ENCODE results near the gene MLXIP. TPM values are rescaled to one million over a fixed set of nuclear protein-coding genes. Genes with fewer than 3 reads are reported as not detected.

MLXIP gene
- total RNA-seq, 1 experiment from 2014 or later, result 32.4 TPM

- H2BK120ac ChIP-seq (ENCODE audit: low read depth, low read length, poor library complexity, severe bottlenecking), result no peak overlapping the region
- H4K20me1 ChIP-seq (ENCODE audit: control insufficient read depth, insufficient read depth, insufficient read length), result peaks cover 3% of the 10 kb centered on the region
- Mint-ChIP-seq H3K36me3 (ENCODE audit: insufficient read depth in 1 of 3, low read depth in 3 of 3) (no peaks in the 10 kb centered on the region; a peak in 1 of 7 replicates), H3K4me1 (peaks cover 3 to 8% of the 10 kb centered on the region in 2 experiments; a peak in 2 of 4 replicates), H3K4me3 (no peak overlapping the region), H3K9me3 (no peaks in the 10 kb centered on the region; a peak in 1 of 5 replicates), H3K27ac (no peak overlapping the region), H3K27me3 (ENCODE audit: low read depth) (peaks cover 28% of the 10 kb centered on the region)
- TF ChIP-seq CTCF (conservative IDR thresholded peaks at IDR 0.05), result no peak
- H3T11ph ChIP-seq (ENCODE audit: low read length), result no peak overlapping the region
- no peak overlapping the region for H3K9ac ChIP-seq (ENCODE audit: extremely low read depth, insufficient read length, low read length)
- no peak overlapping the region for H3K56ac ChIP-seq (ENCODE audit: insufficient read length, low read depth, low read length)
- no peak overlapping the region for H2AFZ ChIP-seq (ENCODE audit: low read length)
- no peak overlapping the region for H4K8ac ChIP-seq (replicated peaks; ENCODE audit: insufficient read length, low read depth, low read length)
- H3K14ac ChIP-seq (ENCODE audit: insufficient read depth, low read length), result no peak overlapping the region
- H2BK12ac ChIP-seq (ENCODE audit: insufficient read length, low read depth, low read length), result no peak overlapping the region
- H2BK5ac ChIP-seq (ENCODE audit: insufficient read length, low read length), result no peak overlapping the region
- no peaks in the 10 kb centered on the region for H3K79me1 ChIP-seq (ENCODE audit: insufficient read depth, low read depth, low read length, poor library complexity, severe bottlenecking)
- no peak overlapping the region for H3K23ac ChIP-seq (ENCODE audit: insufficient read length, low read depth, low read length)
- H3K4ac ChIP-seq (ENCODE audit: low read depth, low read length), result no peak overlapping the region
- no peaks in the 10 kb centered on the region for H3K27me3 ChIP-seq (ENCODE audit: insufficient read depth, low read length)
- no peaks in the 10 kb centered on the region for H3K9me3 ChIP-seq (ENCODE audit: control insufficient read depth, low read depth, low read length)
- no peak overlapping the region for H3K4me2 ChIP-seq (ENCODE audit: insufficient read depth, insufficient read length, low read length)
- no peaks in the 10 kb centered on the region for H3K23me2 ChIP-seq (ENCODE audit: insufficient read length, low read depth, low read length, poor library complexity, severe bottlenecking)
- no CpG with 5 or more reads among the region's 10 CpGs for WGBS (ENCODE audit: extremely low coverage, insufficient read length, low lambda C conversion rate)
- no peak overlapping the region for H3K27ac ChIP-seq (ENCODE audit: insufficient read length, low read depth, low read length)
- H4K5ac ChIP-seq (ENCODE audit: insufficient read length, low read depth, low read length), result no peak overlapping the region
- H3K79me2 ChIP-seq (ENCODE audit: insufficient read depth, low read length), result no peaks in the 10 kb centered on the region
- H4K91ac ChIP-seq (ENCODE audit: insufficient read length, low read depth, low read length), result no peak overlapping the region
- H2BK15ac ChIP-seq (ENCODE audit: low read depth, low read length), result no peak overlapping the region
- H2BK20ac ChIP-seq (ENCODE audit: low read depth, low read length, poor library complexity, severe bottlenecking), result no peak overlapping the region
- no peak overlapping the region for H3K18ac ChIP-seq (ENCODE audit: insufficient read length, low read depth, low read length)
- DNase-seq, result no peak
- H3K4me1 ChIP-seq (ENCODE audit: insufficient read depth, low read length), result no peaks in the 10 kb centered on the region
- H2AK5ac ChIP-seq (ENCODE audit: insufficient read length, low read length), result no peak overlapping the region
Measured at GRCh38 chr12:122185494-122186082, 107.0 kb downstream of the MLXIP start.

Measured in H9 (cell line).